Mesenchymal stem cell (in vitro differentiated cells and primary cell): ENCODE measurements around the gene PRR16.

Experiments
- DNase-seq: peaks from one replicate; pipeline ENCODE4 v3.0.0-alpha.2; 2013
- H2AFZ ChIP-seq: one replicate; pipeline ENCODE4 v1.6.1; 2013; ENCODE audit warnings: low read depth, mild to moderate bottlenecking, control low read depth, inconsistent platforms, low read length, moderate library complexity
- H2AK5ac ChIP-seq: 2 replicates; pipeline ENCODE4 v1.6.1; 2013; ENCODE audit warnings: low read length, moderate library complexity, mild to moderate bottlenecking, inconsistent platforms; ENCODE audit not compliant: severe bottlenecking
- H2BK120ac ChIP-seq: one replicate; pipeline ENCODE4 v1.6.1; 2013; ENCODE audit warnings: low read depth, mild to moderate bottlenecking, inconsistent platforms, low read length, moderate library complexity
- H2BK12ac ChIP-seq, 2 experiments: one replicate each; pipeline ENCODE4 v1.6.1; 2013; ENCODE audit warnings: inconsistent platforms in 2 of 2, low read length in 2 of 2, mild to moderate bottlenecking in 2 of 2, moderate library complexity in 2 of 2, control low read depth in 1 of 2
- H2BK15ac ChIP-seq: one replicate; pipeline ENCODE4 v1.6.1; 2013; ENCODE audit warnings: mild to moderate bottlenecking, low read depth, inconsistent platforms; ENCODE audit not compliant: poor library complexity, severe bottlenecking
- H2BK5ac ChIP-seq: 2 replicates; pipeline ENCODE4 v1.6.1; 2013; ENCODE audit warnings: low read depth, mild to moderate bottlenecking, low read length, control low read depth, inconsistent platforms; ENCODE audit not compliant: poor library complexity, severe bottlenecking
- H3K14ac ChIP-seq, 2 experiments: one replicate each; pipeline ENCODE4 v1.6.1; 2013; ENCODE audit warnings: inconsistent platforms in 2 of 2, low read length in 2 of 2, control low read depth in 1 of 2, mild to moderate bottlenecking in 1 of 2, moderate library complexity in 1 of 2
- H3K18ac ChIP-seq, 2 experiments: one replicate each; pipeline ENCODE4 v1.6.1; 2013; ENCODE audit warnings: inconsistent platforms in 2 of 2, low read length in 2 of 2, control low read depth in 1 of 2, low read depth in 1 of 2, mild to moderate bottlenecking in 1 of 2
- H3K23ac ChIP-seq, 2 experiments: one replicate each; pipeline ENCODE4 v1.6.1; 2013; ENCODE audit warnings: inconsistent platforms in 2 of 2, low read length in 2 of 2, mild to moderate bottlenecking in 2 of 2, moderate library complexity in 2 of 2, control low read depth in 1 of 2
- H3K27ac ChIP-seq: 2 replicates; pipeline ENCODE4 v1.5.1; 2013; ENCODE audit warnings: mild to moderate bottlenecking, moderate library complexity, low read length, control low read depth, inconsistent platforms; ENCODE audit not compliant: poor library complexity, severe bottlenecking
- H3K27me3 ChIP-seq, 2 experiments: 2 replicates each; pipeline versions ENCODE4 v1.6.1 to v1.7.0; 2013; ENCODE audit warnings: low read length in 2 of 2, mild to moderate bottlenecking in 2 of 2, moderate library complexity in 2 of 2, control low read depth in 1 of 2, inconsistent platforms in 1 of 2; ENCODE audit not compliant: control insufficient read depth in 1 of 2, insufficient read depth in 1 of 2
- H3K36me3 ChIP-seq, 2 experiments: 2 replicates each; pipeline versions ENCODE4 v1.6.1 to v1.7.0; 2013; ENCODE audit warnings: low read length in 2 of 2, control low read depth in 1 of 2, inconsistent platforms in 1 of 2, low read depth in 1 of 2, mild to moderate bottlenecking in 1 of 2; ENCODE audit not compliant: insufficient read depth in 2 of 2, control insufficient read depth in 1 of 2
- H3K4ac ChIP-seq, 2 experiments: one replicate each; pipeline ENCODE4 v1.6.1; 2013; ENCODE audit warnings: inconsistent platforms in 2 of 2, low read length in 2 of 2, mild to moderate bottlenecking in 2 of 2, moderate library complexity in 2 of 2, control low read depth in 1 of 2, low read depth in 1 of 2
- H3K4me1 ChIP-seq: 2 replicates; pipeline ENCODE4 v1.6.1; 2013; ENCODE audit warnings: low read depth, low read length, control low read depth; ENCODE audit not compliant: control insufficient read depth, insufficient read depth
- H3K4me2 ChIP-seq: 2 replicates; pipeline ENCODE4 v1.6.1; 2013; ENCODE audit warnings: low read length, mild to moderate bottlenecking, inconsistent platforms; ENCODE audit not compliant: poor library complexity, severe bottlenecking
- H3K4me3 ChIP-seq, 2 experiments: 2 replicates each; pipeline versions ENCODE4 v1.5.1 to v1.7.0; 2013; ENCODE audit warnings: low read length in 2 of 2, mild to moderate bottlenecking in 2 of 2, control low read depth in 1 of 2, low read depth in 1 of 2; ENCODE audit not compliant: insufficient read depth in 1 of 2
- H3K79me1 ChIP-seq: replicated peaks from 2 replicates; pipeline ENCODE4 v1.6.1; 2013; ENCODE audit warnings: mild to moderate bottlenecking, control low read depth, low read length, inconsistent platforms; ENCODE audit not compliant: poor library complexity, severe bottlenecking
- H3K9ac ChIP-seq: 2 replicates; pipeline ENCODE4 v1.7.0; 2013; ENCODE audit warnings: mild to moderate bottlenecking, low read length, moderate library complexity
- H3K9me3 ChIP-seq: 2 replicates; pipeline ENCODE4 v1.7.0; 2013; ENCODE audit warnings: mild to moderate bottlenecking, low read length; ENCODE audit not compliant: control insufficient read depth
- H4K8ac ChIP-seq: one replicate; pipeline ENCODE4 v1.6.1; 2013; ENCODE audit warnings: inconsistent platforms, mild to moderate bottlenecking, low read length, moderate library complexity
- H4K91ac ChIP-seq: one replicate; pipeline ENCODE4 v1.6.1; 2013; ENCODE audit warnings: mild to moderate bottlenecking, low read length, inconsistent platforms
- WGBS: methylation state at CpG from one replicate; pipeline ENCODE4 v1.1.7; 2013; ENCODE audit warnings: mixed read lengths; 5-methylcytosine and 5-hydroxymethylcytosine counted together

The PRR16 gene

GRCh38 chr5:120531215-120531614 lies 67.1 kb downstream of the PRR16 start:
- Histone ChIP-seq H3K9me3 (no peaks in the 10 kb centered on the region), H2BK15ac (peak overlapping the region; percentile 83), H3K9ac (no peak overlapping the region), H3K4me2 (no peak overlapping the region), H3K4ac (no peak overlapping the region), H2BK12ac (no peak overlapping the region), H3K27me3 (no peaks in the 10 kb centered on the region), H2BK5ac (no peak overlapping the region), H3K18ac (no peak overlapping the region), H2AK5ac (no peak overlapping the region), H3K79me1 (peaks cover 8% of the 10 kb centered on the region), H4K91ac (no peak overlapping the region), H2AFZ (no peak overlapping the region), H3K4me1 (peaks cover 1% of the 10 kb centered on the region), H3K27ac (no peak overlapping the region), H3K23ac (no peak overlapping the region), H3K36me3 (peaks cover 0 to 3% of the 10 kb centered on the region in 2 experiments), H4K8ac (no peak overlapping the region), H3K4me3 (no peak overlapping the region), H2BK120ac (no peak overlapping the region), H3K14ac (no peak overlapping the region)
- DNase-seq = no peak
- 89% methylated on average over 2 of the region's 3 CpGs for WGBS

DNA sequence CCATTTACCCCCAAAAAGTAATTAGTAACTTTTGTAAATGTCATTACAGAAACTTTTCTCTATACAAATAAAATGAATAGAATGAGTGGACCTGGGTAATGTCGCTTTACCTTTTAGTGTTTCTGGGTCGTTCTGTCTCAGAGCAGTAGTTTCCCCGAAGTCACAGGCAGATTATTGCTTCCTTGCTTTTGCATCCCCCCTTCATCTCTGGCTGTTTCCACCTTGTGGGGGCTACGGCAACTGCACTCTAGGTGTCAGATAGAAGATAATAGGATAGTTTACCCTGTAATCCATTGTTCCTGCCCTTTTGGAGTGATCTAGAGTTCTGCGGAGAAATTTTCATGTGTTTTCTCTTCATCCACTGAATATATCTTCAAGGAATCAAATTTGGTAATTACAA lies 68.7 kb downstream of the PRR16 start:
- Histone ChIP-seq H4K8ac (no peak overlapping the region), H3K14ac (no peak overlapping the region), H3K27me3 (no peaks in the 10 kb centered on the region), H2BK5ac (no peak overlapping the region), H3K9ac (peak overlapping the region; percentile 20), H4K91ac (no peak overlapping the region), H2AFZ (no peak overlapping the region), H2AK5ac (no peak overlapping the region), H3K36me3 (peaks cover 0 to 3% of the 10 kb centered on the region in 2 experiments), H3K4me2 (no peak overlapping the region), H3K18ac (no peak overlapping the region), H3K9me3 (no peaks in the 10 kb centered on the region), H3K23ac (no peak overlapping the region), H2BK120ac (no peak overlapping the region), H3K79me1 (peaks cover 8% of the 10 kb centered on the region), H3K4me3 (no peak overlapping the region), H3K4me1 (peaks cover 1% of the 10 kb centered on the region), H2BK15ac (no peak overlapping the region), H3K27ac (no peak overlapping the region), H3K4ac (no peak overlapping the region), H2BK12ac (no peak overlapping the region)
- 68% methylated on average over 4 of the region's 5 CpGs for WGBS
- DNase-seq = no peak

DNA sequence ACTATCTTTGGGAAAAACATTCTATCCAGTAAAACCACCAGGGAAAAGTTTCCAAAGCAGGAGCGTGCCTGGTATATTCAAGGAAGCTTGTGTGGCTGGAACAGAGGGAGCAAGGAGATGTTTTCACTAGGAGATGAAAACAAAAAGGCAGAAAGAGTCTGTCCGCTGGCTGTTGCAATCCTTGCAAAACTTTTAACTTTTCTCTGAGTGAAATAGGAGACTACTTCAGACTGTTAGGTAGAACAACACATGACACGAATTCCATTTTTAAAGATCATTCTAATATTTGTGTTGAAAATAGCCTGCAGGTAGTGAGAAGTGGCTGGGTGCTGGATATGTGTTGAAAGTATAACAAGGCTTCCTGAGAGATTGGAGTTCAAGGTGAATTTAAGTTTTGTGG lies 69.5 kb downstream of the PRR16 start:
- H3K27me3 ChIP-seq = no peaks in the 10 kb centered on the region
- H3K4me1 ChIP-seq = peaks cover 1% of the 10 kb centered on the region
- DNase-seq = no peak
- H3K9ac ChIP-seq = peak overlapping the region; percentile 20
- no peak overlapping the region for H2BK120ac ChIP-seq
- H3K27ac ChIP-seq = no peak overlapping the region
- H3K4me2 ChIP-seq = no peak overlapping the region
- no peak overlapping the region for H3K23ac ChIP-seq
- H3K18ac ChIP-seq = no peak overlapping the region
- no peak overlapping the region for H2BK15ac ChIP-seq
- H3K4ac ChIP-seq = no peak overlapping the region
- no peak overlapping the region for H4K8ac ChIP-seq
- 96% methylated on average over 3 of the region's 3 CpGs for WGBS
- peaks cover 6% of the 10 kb centered on the region for H3K79me1 ChIP-seq
- no peak overlapping the region for H2AFZ ChIP-seq
- no peak overlapping the region for H3K14ac ChIP-seq
- H4K91ac ChIP-seq = no peak overlapping the region
- H3K9me3 ChIP-seq = no peaks in the 10 kb centered on the region
- H2BK5ac ChIP-seq = no peak overlapping the region
- H3K4me3 ChIP-seq = no peak overlapping the region
- H3K36me3 ChIP-seq = peaks cover 0 to 3% of the 10 kb centered on the region in 2 experiments
- H2BK12ac ChIP-seq = no peak overlapping the region
- H2AK5ac ChIP-seq = no peak overlapping the region

DNA sequence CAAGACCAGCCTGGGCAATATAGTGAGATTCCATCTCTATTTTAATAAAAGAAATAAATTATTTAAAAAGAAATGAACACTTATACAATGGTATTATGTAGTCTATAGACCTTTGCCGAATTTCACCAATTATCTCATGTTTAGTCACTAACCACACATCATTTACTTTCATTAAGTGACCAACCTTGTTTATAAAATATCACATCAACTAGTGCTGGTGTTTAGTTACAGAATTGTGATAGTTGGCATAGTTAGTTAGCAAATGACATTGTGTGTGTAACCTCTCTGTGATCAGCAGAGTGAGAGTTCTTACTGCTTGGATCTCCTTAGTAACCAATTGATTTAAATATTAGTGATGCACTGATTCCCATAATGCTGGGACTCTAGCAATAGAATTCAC lies 71.8 kb downstream of the PRR16 start:
- H3K4me3 ChIP-seq = no peak overlapping the region
- H3K27ac ChIP-seq = no peak overlapping the region
- no peak overlapping the region for H3K23ac ChIP-seq
- no peak overlapping the region for H3K4me2 ChIP-seq
- no peak overlapping the region for H4K91ac ChIP-seq
- no peak overlapping the region for H3K18ac ChIP-seq
- no peak overlapping the region for H3K14ac ChIP-seq
- no peaks in the 10 kb centered on the region for H3K9me3 ChIP-seq
- no peaks in the 10 kb centered on the region for H3K27me3 ChIP-seq
- H3K4me1 ChIP-seq = peaks cover 1% of the 10 kb centered on the region
- no peak overlapping the region for H2AFZ ChIP-seq
- H2BK120ac ChIP-seq = no peak overlapping the region
- no peak overlapping the region for H2AK5ac ChIP-seq
- H3K36me3 ChIP-seq = peaks cover 0 to 3% of the 10 kb centered on the region in 2 experiments
- H2BK12ac ChIP-seq = no peak overlapping the region
- no peak overlapping the region for H2BK15ac ChIP-seq
- WGBS = no CpG with 5 or more reads among the region's 1 CpG
- no peak overlapping the region for H4K8ac ChIP-seq
- H3K79me1 ChIP-seq = peaks cover 10% of the 10 kb centered on the region
- H3K9ac ChIP-seq = no peak overlapping the region
- no peak for DNase-seq
- H2BK5ac ChIP-seq = no peak overlapping the region
- H3K4ac ChIP-seq = no peak overlapping the region
